Gastrocnemius medialis (tissue), 4 donors: ENCODE measurements around the gene ZKSCAN2. TPM values are rescaled to one million over a fixed set of nuclear protein-coding genes. Genes with fewer than 3 reads are reported as not detected.

Source experiments
- ATAC-seq, 2 donors: fragments of 150-250 bp; one replicate each; pipeline ENCODE4 v1.9.1; 2016
- DNase-seq, 2 donors: peaks; one replicate each; pipeline ENCODE4 v3.0.0-alpha.2; 2019
- H3K27ac ChIP-seq, 4 donors: fragments of 200-600 bp; sonication (generic); 1 replicate in 1 of 4; 2 replicates in 3 of 4; pipeline ENCODE4 v1.5.1; 2016 to 2018; ENCODE audit warnings: mild to moderate bottlenecking in 2 of 4, moderate library complexity in 1 of 4
- H3K27me3 ChIP-seq, 3 donors: fragments of 200-600 bp; sonication (generic) in 2 of 3; 1 replicate in 1 of 3; 2 replicates in 2 of 3; pipeline versions ENCODE4 v1.5.1 to v1.6.0; 2016 to 2019; ENCODE audit warnings: mild to moderate bottlenecking in 1 of 3, moderate library complexity in 1 of 3
- H3K36me3 ChIP-seq, 2 donors: fragments of 200-600 bp; sonication (generic) in 1 of 2; one replicate each; pipeline ENCODE4 v1.5.1; 2017 to 2018
- H3K4me1 ChIP-seq, 2 donors: fragments of 200-600 bp; sonication (generic) in 1 of 2; one replicate each; pipeline ENCODE4 v1.5.1; 2016 to 2017; ENCODE audit warnings: mild to moderate bottlenecking in 2 of 2
- H3K4me3 ChIP-seq, 4 donors: fragments of 200-600 bp; sonication (generic) in 3 of 4; 1 replicate in 1 of 4; 2 replicates in 3 of 4; pipeline ENCODE4 v1.5.1; 2016 to 2019; ENCODE audit warnings: mild to moderate bottlenecking in 2 of 4
- H3K9me3 ChIP-seq, 3 donors: fragments of 200-600 bp; sonication (generic) in 2 of 3; 1 replicate in 1 of 3; 2 replicates in 2 of 3; pipeline ENCODE4 v1.5.1; 2016 to 2019
- POLR2A ChIP-seq, 2 donors: fragments of 450-650 bp; IDR thresholded peaks; one replicate each; pipeline ENCODE4 v1.6.1; 2017; ENCODE audit warnings: antibody characterized with exemption in 2 of 2, mild to moderate bottlenecking in 2 of 2, moderate library complexity in 2 of 2
- in situ Hi-C, 4 donors: fragments of 200-750 bp; cut with MboI; loops; one replicate each; pipeline versions ENCODE4 v1.15.0 to v1.8.0; 2017; ENCODE audit warnings: low sequenced_read_pairs in 4 of 4
- intact Hi-C: fragments of 100-400 bp; cut with DNase I; formaldehyde crosslinking; loops from one replicate; pipeline ENCODE4 v1.15.1; 2023; ENCODE audit warnings: low total_unique reads
- total RNA-seq, 4 donors: library from RNA; depleted of rRNA; stranded (reverse); fragments of >200 nt; gene quantifications; one replicate each; pipeline versions ENCODE4 v1.1.0 to v1.2.3, GENCODE V29; 2016
- TF ChIP-seq, protein P1 (sequence below), 5 experiments: fragments of 450-650 bp in 3 of 5; fragments of 200-600 bp in 2 of 5; sonication (generic) in 2 of 5; IDR thresholded peaks in 4 of 5; conservative IDR thresholded peaks in 1 of 5; 1 replicate in 4 of 5; 2 replicates in 1 of 5; pipeline ENCODE4 v1.5.1; 2016 to 2019; ENCODE audit warnings: antibody characterized with exemption in 5 of 5, mild to moderate bottlenecking in 3 of 5, moderate library complexity in 3 of 5

The ZKSCAN2 gene
- total RNA-seq, 4 donors from 2014 or later = 2.9 to 6.9 (median 5.2) TPM

DNA sequence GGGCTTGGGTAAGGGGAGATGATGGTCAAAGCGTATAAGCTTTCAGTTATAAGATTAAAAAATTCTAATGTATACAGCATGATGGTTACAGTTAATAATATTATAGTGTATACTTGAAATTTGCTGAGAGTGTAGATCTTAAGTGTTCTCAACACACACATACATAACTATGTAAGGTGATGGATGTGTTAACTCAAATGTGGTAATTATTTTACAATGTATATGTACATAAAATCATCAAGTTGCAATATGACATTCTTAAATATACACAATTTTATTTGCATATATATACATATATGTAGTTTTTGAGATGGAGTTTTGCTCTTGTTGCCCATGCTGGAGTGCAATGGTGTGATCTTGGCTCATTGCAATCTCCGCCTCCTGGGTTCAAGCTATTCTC, 7.2 kb downstream of the ZKSCAN2 start:
- Histone ChIP-seq H3K4me3 (no peak overlapping the region), H3K9me3 (no peaks in the 10 kb centered on the region), H3K27ac (no peak overlapping the region), H3K4me1 (peaks cover 1 to 4% of the 10 kb centered on the region in 2 donors), H3K27me3 (no peaks in the 10 kb centered on the region), H3K36me3 (peaks cover 0 to 86% of the 10 kb centered on the region in 2 donors)
- in situ Hi-C loops (loop anchor here in 2 of 4 donors (25.0 kb wide), 1 partner anchor 713 kb away; the partner anchor contains the start of gene RBBP6 (in 2 of the 2)), intact Hi-C loops (loop anchor here (10.0 kb wide), 2 partner anchors 196 to 516 kb away; no protein-coding TSS in a partner anchor)
- no peak for ATAC-seq
- no peak for DNase-seq
- TF ChIP-seq, protein P1, sequence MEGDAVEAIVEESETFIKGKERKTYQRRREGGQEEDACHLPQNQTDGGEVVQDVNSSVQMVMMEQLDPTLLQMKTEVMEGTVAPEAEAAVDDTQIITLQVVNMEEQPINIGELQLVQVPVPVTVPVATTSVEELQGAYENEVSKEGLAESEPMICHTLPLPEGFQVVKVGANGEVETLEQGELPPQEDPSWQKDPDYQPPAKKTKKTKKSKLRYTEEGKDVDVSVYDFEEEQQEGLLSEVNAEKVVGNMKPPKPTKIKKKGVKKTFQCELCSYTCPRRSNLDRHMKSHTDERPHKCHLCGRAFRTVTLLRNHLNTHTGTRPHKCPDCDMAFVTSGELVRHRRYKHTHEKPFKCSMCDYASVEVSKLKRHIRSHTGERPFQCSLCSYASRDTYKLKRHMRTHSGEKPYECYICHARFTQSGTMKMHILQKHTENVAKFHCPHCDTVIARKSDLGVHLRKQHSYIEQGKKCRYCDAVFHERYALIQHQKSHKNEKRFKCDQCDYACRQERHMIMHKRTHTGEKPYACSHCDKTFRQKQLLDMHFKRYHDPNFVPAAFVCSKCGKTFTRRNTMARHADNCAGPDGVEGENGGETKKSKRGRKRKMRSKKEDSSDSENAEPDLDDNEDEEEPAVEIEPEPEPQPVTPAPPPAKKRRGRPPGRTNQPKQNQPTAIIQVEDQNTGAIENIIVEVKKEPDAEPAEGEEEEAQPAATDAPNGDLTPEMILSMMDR (IDR thresholded peaks at IDR 0.05 in 4 of 5, conservative IDR thresholded peaks at IDR 0.05 in 1 of 5) = no peak
- TF ChIP-seq POLR2A (IDR thresholded peaks at IDR 0.05) = no peak

DNA sequence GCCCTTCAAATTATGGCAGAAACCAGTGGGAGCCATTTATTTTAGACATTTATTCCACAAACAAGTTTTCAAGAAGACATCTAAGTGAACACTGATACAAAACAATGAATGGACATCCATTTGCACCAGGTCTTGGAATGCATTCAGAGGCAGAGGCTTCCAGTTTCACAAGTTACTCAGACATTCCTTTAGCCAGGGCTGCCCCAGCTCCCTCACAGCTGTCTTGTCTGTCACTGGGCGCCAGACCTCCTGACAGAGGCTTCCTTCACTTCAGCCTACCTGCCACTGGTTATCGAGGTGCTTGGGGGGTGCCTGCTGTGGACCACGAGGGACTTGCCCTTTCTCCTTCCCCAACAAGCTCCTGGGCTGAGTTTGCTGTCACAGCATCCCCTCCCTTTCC, 21.7 kb downstream of the ZKSCAN2 start:
- DNase-seq (peak in 1 of 2 donors; percentile 25), ATAC-seq (peak in 1 of 2 donors; percentile 53)
- TF ChIP-seq, protein P1 (IDR thresholded peaks at IDR 0.05 in 4 of 5, conservative IDR thresholded peaks at IDR 0.05 in 1 of 5) = no peak
- no peak for TF ChIP-seq POLR2A (IDR thresholded peaks at IDR 0.05)
- Histone ChIP-seq H3K4me1 (no peaks in the 10 kb centered on the region), H3K27me3 (no peaks in the 10 kb centered on the region), H3K9me3 (no peaks in the 10 kb centered on the region), H3K36me3 (peaks cover 0 to 31% of the 10 kb centered on the region in 2 donors), H3K4me3 (no peak overlapping the region), H3K27ac (no peak overlapping the region)
- intact Hi-C loops (no loop called here), in situ Hi-C loops (loop anchor here in 1 of 4 donors (25.0 kb wide), 1 partner anchor 299 kb away; no protein-coding TSS in a partner anchor)

DNA sequence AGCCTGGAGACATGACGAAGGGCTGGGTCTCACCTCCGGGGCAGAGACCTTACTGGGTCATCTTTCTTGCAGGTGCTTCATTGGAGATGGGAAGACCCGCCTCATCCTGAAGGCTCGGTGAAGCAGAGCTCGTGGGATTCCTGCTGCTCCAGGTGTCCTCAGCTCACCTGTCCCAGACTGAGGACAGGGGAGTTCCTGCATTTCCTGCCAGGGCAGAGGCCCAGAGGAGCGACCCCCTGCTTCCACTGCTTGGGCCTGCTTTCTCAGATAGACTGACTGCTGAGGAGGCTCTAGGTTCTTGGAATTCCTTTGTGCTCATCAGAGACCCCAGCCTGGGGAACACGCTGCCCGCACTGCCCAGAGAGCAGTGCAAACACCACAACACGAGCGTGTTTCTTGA, 29.3 kb downstream of the ZKSCAN2 start:
- no peaks in the 10 kb centered on the region for H3K4me1 ChIP-seq
- H3K27ac ChIP-seq = no peak overlapping the region
- no peaks in the 10 kb centered on the region for H3K36me3 ChIP-seq
- intact Hi-C loops = no loop called here
- no peaks in the 10 kb centered on the region for H3K9me3 ChIP-seq
- no peak for ATAC-seq
- in situ Hi-C loops = loop anchor here (5.0 to 25.0 kb wide), 4 partner anchors 171 to 291 kb away; no protein-coding TSS in a partner anchor
- no peaks in the 10 kb centered on the region for H3K27me3 ChIP-seq
- no peak for DNase-seq
- TF ChIP-seq, protein P1 (IDR thresholded peaks at IDR 0.05 in 4 of 5, conservative IDR thresholded peaks at IDR 0.05 in 1 of 5) = no peak
- no peak for TF ChIP-seq POLR2A (IDR thresholded peaks at IDR 0.05)
- no peak overlapping the region for H3K4me3 ChIP-seq

DNA sequence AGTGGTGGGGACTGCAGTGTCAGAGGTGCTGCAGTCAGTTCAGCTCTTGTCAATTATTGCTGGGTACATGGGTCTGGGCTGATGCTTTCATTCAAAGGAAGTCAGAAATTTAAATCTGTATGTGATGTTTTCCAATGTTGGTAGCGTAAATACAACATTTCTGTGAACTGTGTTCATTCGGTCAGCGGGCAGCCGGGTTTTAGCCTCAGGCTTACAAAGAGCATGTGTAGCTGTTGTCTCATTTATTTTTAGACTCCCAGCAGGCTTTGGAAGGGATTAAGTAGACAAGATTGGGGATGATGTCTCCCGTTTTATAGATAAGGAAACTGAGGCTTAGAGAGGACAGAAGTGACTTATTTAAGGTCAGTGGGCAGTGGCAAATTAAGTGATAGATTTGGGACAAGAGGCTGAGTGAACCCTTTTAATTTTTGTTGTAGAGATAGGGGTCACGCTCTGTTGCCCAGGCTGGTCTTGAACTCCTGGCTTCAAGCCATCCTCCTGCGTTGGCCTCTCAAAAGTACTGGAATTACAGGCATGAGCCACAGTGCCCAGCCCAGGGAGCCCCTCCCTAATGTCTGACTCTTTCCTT, 32.8 kb downstream of the ZKSCAN2 start:
- DNase-seq (no peak), ATAC-seq (no peak)
- Histone ChIP-seq H3K27ac (no peak overlapping the region), H3K27me3 (no peaks in the 10 kb centered on the region), H3K9me3 (no peaks in the 10 kb centered on the region), H3K4me3 (no peak overlapping the region), H3K36me3 (no peaks in the 10 kb centered on the region), H3K4me1 (no peaks in the 10 kb centered on the region)
- TF ChIP-seq POLR2A (IDR thresholded peaks at IDR 0.05) = no peak
- TF ChIP-seq, protein P1 (IDR thresholded peaks at IDR 0.05 in 4 of 5, conservative IDR thresholded peaks at IDR 0.05 in 1 of 5) = no peak
- intact Hi-C loops = loop anchor here (2.0 kb wide), 1 partner anchor 168 kb away; no protein-coding TSS in a partner anchor
- in situ Hi-C loops = loop anchor here (5.0 to 25.0 kb wide), 4 partner anchors 168 to 288 kb away; no protein-coding TSS in a partner anchor
